Raji (cell line): ENCODE measurements around the gene N4BP3.

Experiments
- POLR2A ChIP-seq: IDR thresholded peaks from 2 replicates; pipeline ENCODE4 v1.6.1; 2011; ENCODE audit warnings: low read depth, low read length, control low read depth; ENCODE audit not compliant: insufficient read depth

Gene N4BP3

DNA sequence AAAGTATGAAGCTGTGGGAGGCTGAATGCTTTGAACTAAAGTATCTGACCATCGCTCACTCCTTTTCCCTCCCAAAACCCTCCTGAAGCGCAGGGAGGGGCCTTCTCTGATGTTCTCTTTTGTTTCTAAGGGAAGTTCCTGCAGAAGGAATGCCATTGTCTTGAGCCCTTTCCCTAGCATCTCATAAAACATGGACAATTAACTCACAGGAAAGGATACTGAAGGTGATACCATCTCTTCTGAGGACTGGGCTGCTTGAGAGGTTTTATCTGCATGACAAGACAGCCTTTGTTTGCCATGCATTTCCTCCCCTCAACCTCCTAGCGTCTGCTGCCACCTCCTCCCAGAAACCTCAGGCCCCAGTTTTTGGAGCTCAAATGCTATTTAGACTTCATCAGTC lies 13.2 kb downstream of the N4BP3 start:
- TF ChIP-seq POLR2A = no peak

DNA sequence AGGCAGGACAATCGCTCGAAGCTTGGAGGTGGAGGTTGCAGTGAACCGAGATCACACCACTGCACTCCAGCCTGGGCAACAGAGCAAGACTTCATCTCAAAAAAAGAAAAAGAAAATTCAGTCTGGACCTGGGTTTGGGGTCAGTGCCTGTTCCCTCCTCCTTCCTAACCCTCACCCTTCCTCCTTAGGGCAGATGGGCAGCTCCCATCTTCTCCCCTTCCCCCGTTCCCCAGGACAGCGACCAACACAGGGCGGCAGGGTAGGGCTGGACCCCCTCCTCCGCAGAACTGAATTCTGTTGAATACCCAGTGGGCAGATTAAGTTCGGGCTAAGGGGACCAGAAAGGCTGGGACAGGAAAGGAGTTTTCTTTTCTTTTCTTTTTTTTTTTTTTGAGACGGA lies 16.0 kb downstream of the N4BP3 start:
- no peak for TF ChIP-seq POLR2A

GRCh38 chr5:178130576-178131445 lies 17.5 kb downstream of the N4BP3 start, which contains the start of gene RMND5B:
TSS of gene RMND5B (plus strand) at chr5:178131014. CDS start at chr5:178138120, 7,106 bp downstream.
- peak; percentile 59 for TF ChIP-seq POLR2A

DNA sequence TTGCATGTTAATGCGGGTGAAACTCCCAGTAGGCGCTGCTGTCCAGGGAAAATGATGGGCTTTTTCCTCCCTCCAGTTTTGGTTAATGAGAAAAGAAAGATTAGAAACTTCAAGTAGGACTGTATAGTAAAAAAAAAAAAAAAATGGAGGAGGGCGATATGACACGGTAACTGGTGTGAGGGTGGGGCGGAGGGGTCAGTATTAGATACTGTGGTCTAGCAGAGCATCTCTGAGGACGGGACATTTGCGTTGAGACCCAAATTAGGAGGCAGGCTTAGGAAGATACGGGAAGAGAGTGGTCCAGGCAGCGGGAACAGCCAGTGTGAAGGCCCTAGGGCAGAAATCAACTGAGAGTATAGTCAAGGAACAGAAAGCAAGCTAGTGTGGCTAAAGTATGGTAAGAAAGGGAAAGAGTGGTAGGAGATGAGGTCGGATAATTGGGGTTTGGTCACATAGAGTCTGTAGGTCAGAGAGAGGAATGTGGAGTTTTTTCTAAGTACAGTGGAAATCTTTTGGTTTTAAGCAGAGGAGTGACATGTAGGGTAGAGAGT lies 18.2 kb downstream of the N4BP3 start:
- TF ChIP-seq POLR2A = no peak

DNA sequence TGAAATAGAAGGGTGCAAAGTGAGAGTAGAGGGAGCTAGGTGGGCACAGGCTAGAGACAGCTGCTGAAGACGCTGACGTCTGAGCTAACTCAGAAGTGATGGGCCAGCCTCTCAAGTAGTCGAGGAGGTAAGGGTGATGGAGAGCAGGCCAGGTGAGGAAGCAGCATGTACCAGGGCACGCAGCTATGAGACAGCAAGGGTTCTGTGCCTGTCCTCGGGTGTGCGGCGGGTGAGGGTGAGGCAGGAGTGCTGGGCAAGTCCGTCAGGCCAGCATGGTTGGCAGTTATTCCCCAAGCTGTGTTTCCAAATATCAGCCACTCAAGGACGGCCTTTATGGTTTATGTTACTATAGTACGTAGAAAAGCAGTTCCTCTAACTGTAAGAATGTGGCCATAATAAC lies 23.7 kb downstream of the N4BP3 start:
- TF ChIP-seq POLR2A = no peak

DNA sequence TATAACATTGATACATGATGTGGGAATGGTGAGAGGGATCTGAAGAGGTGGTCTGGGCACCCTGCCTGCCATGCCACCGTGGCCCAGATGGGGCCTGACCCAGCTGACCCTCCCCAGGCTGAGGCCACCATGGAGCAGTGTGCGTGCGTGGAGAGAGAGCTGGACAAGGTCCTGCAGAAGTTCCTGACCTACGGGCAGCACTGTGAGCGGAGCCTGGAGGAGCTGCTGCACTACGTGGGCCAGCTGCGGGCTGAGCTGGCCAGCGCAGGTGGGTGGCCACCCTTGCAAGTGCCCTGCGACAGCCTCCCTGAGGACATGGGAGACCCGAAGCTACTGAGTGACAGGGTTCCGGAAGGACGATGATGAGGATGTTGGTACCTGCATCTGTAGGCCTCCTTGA lies 24.7 kb downstream of the N4BP3 start:
- TF ChIP-seq POLR2A = no peak

GRCh38 chr5:178141550-178141949 lies 28.2 kb downstream of the N4BP3 start:
- no peak for TF ChIP-seq POLR2A

GRCh38 chr5:178142642-178143041 lies 29.3 kb downstream of the N4BP3 start:
- TF ChIP-seq POLR2A = no peak

GRCh38 chr5:178143246-178143645 lies 29.9 kb downstream of the N4BP3 start:
- TF ChIP-seq POLR2A = no peak

GRCh38 chr5:178143901-178144300 lies 30.6 kb downstream of the N4BP3 start:
- TF ChIP-seq POLR2A = no peak

- TF ChIP-seq POLR2A = 0 out of 2 replicates have a peak, but pooled peaks have one; percentile 31
Observed at GRCh38 chr5:178145965-178146820, 32.9 kb downstream of the N4BP3 start.

GRCh38 chr5:178147406-178147805 lies 34.1 kb downstream of the N4BP3 start:
- no peak for TF ChIP-seq POLR2A

DNA sequence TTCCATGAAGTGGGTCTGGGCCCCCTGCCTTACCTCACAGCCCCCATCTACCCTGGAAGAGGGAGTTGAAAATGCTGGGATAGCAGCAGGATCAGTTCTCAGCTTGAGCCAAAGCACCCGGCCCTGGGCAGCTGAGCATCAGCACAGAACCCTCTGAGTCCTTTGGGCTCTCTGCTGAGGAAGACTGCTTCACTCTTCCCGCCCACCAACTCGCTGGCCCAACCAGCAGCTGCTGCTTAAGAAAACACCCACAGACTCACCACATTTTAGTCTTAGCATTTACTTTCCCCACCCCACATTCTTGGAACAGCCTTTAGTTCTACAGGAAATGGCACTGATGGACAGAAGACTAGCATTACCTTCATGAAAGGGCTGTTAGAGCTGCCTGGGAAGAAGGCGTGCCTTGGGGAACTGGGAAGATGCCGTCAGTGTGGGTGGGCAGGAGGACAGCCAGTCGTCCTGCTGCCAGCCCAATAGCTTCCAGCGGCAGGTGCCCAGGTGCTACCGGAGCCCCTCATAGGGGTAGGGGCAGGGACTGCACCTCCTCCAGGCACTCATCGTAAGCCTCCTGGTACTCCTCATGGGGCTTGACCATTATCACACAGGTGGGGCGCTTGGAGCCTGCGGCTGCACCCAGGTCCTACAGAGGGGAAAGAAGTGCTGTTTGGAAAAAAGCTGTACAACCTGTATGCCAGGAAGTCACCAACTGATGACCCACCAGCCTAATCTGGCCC lies 36.0 kb downstream of the N4BP3 start:
- TF ChIP-seq POLR2A = no peak

- TF ChIP-seq POLR2A = peak; percentile 30; the same call in 1 of the 2 replicates
Observed at GRCh38 chr5:178150977-178151734, 37.8 kb downstream of the N4BP3 start.
